ENCODE measurements around the gene SECISBP2L.
A peak's percentile ranks its signal among the peaks of the same experiment; 100 is the strongest.

SECISBP2L gene

GRCh38 chr15:49044002-49044401, 2.2 kb downstream of the SECISBP2L start:
- H3K79me2 ChIP-seq (ENCODE audit: control insufficient read depth, low read length), result peaks cover 47% of the 10 kb centered on the region
- H3K4me1 ChIP-seq (ENCODE audit: control insufficient read depth, low read length), result peaks cover 22% of the 10 kb centered on the region
- H3K9me2 ChIP-seq (replicated peaks; ENCODE audit: control insufficient read depth, low read length), result no peaks in the 10 kb centered on the region
- H3K27ac ChIP-seq (ENCODE audit: low read depth, low read length), result no peak overlapping the region
- peak overlapping the region; percentile 91 for H3K4me2 ChIP-seq (ENCODE audit: low read length)
- H3K27me3 ChIP-seq (ENCODE audit: control insufficient read depth, low read length), result no peaks in the 10 kb centered on the region
- H3F3A ChIP-seq (ENCODE audit: control insufficient read depth, insufficient read depth), result peaks cover 11% of the 10 kb centered on the region; the same call in 1 of the 2 replicates
- H3K9me3 ChIP-seq (ENCODE audit: control insufficient read depth, insufficient read depth, low read length), result no peaks in the 10 kb centered on the region
- peaks cover 5% of the 10 kb centered on the region; the same call in 1 of the 2 replicates for H3K36me3 ChIP-seq (ENCODE audit: control insufficient read depth, low read length)
- no peaks in the 10 kb centered on the region for H4K20me1 ChIP-seq (ENCODE audit: control insufficient read depth, insufficient read depth, low read depth, low read length)
- no peak overlapping the region; the same call in 1 of the 2 replicates for H3K4me3 ChIP-seq (ENCODE audit: low read length)
- TF ChIP-seq EZH2phosphoT487 (IDR thresholded peaks at IDR 0.05; ENCODE audit: borderline replicate concordance, low read length), result no peak
- no peak for TF ChIP-seq CTCF (IDR thresholded peaks at IDR 0.05; ENCODE audit: low read depth, low read length, poor library complexity, severe bottlenecking)

GRCh38 chr15:49042165-49042564, 4.1 kb downstream of the SECISBP2L start:
- H3K36me3 ChIP-seq (ENCODE audit: control insufficient read depth, low read length), result peaks cover 5% of the 10 kb centered on the region; the same call in 1 of the 2 replicates
- H3K4me2 ChIP-seq (ENCODE audit: low read length), result no peak overlapping the region
- H3K27ac ChIP-seq (ENCODE audit: low read depth, low read length), result no peak overlapping the region
- no peaks in the 10 kb centered on the region for H3K9me3 ChIP-seq (ENCODE audit: control insufficient read depth, insufficient read depth, low read length)
- peaks cover 55% of the 10 kb centered on the region for H3K79me2 ChIP-seq (ENCODE audit: control insufficient read depth, low read length)
- peaks cover 4% of the 10 kb centered on the region; the same call in 1 of the 2 replicates for H3F3A ChIP-seq (ENCODE audit: control insufficient read depth, insufficient read depth)
- H3K4me3 ChIP-seq (ENCODE audit: low read length), result no peak overlapping the region
- H3K27me3 ChIP-seq (ENCODE audit: control insufficient read depth, low read length), result no peaks in the 10 kb centered on the region
- peaks cover 21% of the 10 kb centered on the region for H3K4me1 ChIP-seq (ENCODE audit: control insufficient read depth, low read length)
- no peaks in the 10 kb centered on the region for H3K9me2 ChIP-seq (replicated peaks; ENCODE audit: control insufficient read depth, low read length)
- no peak for TF ChIP-seq CTCF (IDR thresholded peaks at IDR 0.05; ENCODE audit: low read depth, low read length, poor library complexity, severe bottlenecking)
- no peak for TF ChIP-seq EZH2phosphoT487 (IDR thresholded peaks at IDR 0.05; ENCODE audit: borderline replicate concordance, low read length)
- H4K20me1 ChIP-seq (ENCODE audit: control insufficient read depth, insufficient read depth, low read depth, low read length), result no peaks in the 10 kb centered on the region

- Histone ChIP-seq H3K4me2 (ENCODE audit: low read length) (no peak overlapping the region), H3K4me1 (ENCODE audit: control insufficient read depth, low read length) (peaks cover 15% of the 10 kb centered on the region), H3K9me3 (ENCODE audit: control insufficient read depth, insufficient read depth, low read length) (no peaks in the 10 kb centered on the region), H3K27ac (ENCODE audit: low read depth, low read length) (no peak overlapping the region), H3F3A (ENCODE audit: control insufficient read depth, insufficient read depth) (peaks cover 4% of the 10 kb centered on the region; the same call in 1 of the 2 replicates), H4K20me1 (ENCODE audit: control insufficient read depth, insufficient read depth, low read depth, low read length) (no peaks in the 10 kb centered on the region), H3K9me2 (replicated peaks; ENCODE audit: control insufficient read depth, low read length) (no peaks in the 10 kb centered on the region), H3K79me2 (ENCODE audit: control insufficient read depth, low read length) (peaks cover 55% of the 10 kb centered on the region), H3K4me3 (ENCODE audit: low read length) (no peak overlapping the region), H3K27me3 (ENCODE audit: control insufficient read depth, low read length) (no peaks in the 10 kb centered on the region), H3K36me3 (ENCODE audit: control insufficient read depth, low read length) (peaks cover 5% of the 10 kb centered on the region; the same call in 1 of the 2 replicates)
- TF ChIP-seq EZH2phosphoT487 (IDR thresholded peaks at IDR 0.05; ENCODE audit: borderline replicate concordance, low read length) (no peak), CTCF (IDR thresholded peaks at IDR 0.05; ENCODE audit: low read depth, low read length, poor library complexity, severe bottlenecking) (no peak)
These were observed 4.8 kb downstream of the SECISBP2L start for GRCh38 chr15:49041426-49041825.
